ENCODE measurements around the gene TNS1.

DNA sequence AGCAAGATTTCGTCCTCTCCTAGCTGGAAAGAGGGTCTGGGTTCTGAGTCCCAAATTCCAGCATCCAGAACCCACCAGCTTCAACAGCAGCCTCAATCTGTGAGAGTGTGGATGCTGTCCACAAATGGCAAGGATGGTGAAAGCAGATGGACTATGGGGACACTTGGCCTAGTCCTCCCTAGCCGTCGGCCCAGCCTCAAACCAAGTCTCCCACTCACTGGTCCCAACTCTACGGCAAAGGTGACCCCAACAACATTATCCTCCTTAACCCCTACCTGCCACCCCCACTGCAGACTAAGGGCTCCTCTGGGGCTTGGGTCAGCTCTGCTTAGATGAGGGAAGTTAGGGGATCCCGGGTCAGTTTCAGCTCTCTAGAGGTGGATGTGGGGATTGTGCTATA is 57.3 kb downstream of the TNS1 start:
- TF ChIP-seq, protein P1, sequence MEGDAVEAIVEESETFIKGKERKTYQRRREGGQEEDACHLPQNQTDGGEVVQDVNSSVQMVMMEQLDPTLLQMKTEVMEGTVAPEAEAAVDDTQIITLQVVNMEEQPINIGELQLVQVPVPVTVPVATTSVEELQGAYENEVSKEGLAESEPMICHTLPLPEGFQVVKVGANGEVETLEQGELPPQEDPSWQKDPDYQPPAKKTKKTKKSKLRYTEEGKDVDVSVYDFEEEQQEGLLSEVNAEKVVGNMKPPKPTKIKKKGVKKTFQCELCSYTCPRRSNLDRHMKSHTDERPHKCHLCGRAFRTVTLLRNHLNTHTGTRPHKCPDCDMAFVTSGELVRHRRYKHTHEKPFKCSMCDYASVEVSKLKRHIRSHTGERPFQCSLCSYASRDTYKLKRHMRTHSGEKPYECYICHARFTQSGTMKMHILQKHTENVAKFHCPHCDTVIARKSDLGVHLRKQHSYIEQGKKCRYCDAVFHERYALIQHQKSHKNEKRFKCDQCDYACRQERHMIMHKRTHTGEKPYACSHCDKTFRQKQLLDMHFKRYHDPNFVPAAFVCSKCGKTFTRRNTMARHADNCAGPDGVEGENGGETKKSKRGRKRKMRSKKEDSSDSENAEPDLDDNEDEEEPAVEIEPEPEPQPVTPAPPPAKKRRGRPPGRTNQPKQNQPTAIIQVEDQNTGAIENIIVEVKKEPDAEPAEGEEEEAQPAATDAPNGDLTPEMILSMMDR (IDR thresholded peaks at IDR 0.05; ENCODE audit: insufficient read depth, low read length), result no peak
- TF ChIP-seq GABPA (IDR thresholded peaks at IDR 0.05; ENCODE audit: low read depth), result no peak
